SK-N-SH treated with all-trans-retinoic acid at 6 μM for 48 hours (cell line): ENCODE results near the gene APOBEC3H.

Experiments used
- ARNTL ChIP-seq: fragments of 450-650 bp; formaldehyde crosslinking; IDR thresholded peaks from 2 replicates; pipeline ENCODE4 v1.5.0; 2020; ENCODE audit warnings: low read depth, mild to moderate bottlenecking, moderate library complexity, borderline replicate concordance
- PATZ1 ChIP-seq: fragments of 250-450 bp; sonication (Bioruptor Pico); IDR thresholded peaks from 2 replicates; pipeline ENCODE4 v1.8.0; 2020; ENCODE audit warnings: mild to moderate bottlenecking, moderate library complexity, borderline replicate concordance
- SNAI2 ChIP-seq: fragments of 250-450 bp; sonication (Bioruptor Pico); IDR thresholded peaks from 2 replicates; pipeline ENCODE4 v1.5.0; 2020; ENCODE audit warnings: mild to moderate bottlenecking, moderate library complexity
- TF ChIP-seq, protein P1 (sequence below): fragments of 250-450 bp; sonication (Bioruptor Pico); IDR thresholded peaks from 2 replicates; pipeline ENCODE4 v1.5.0; 2020; ENCODE audit warnings: mild to moderate bottlenecking, moderate library complexity

- TF ChIP-seq ARNTL (CRISPR knock-in tag) (no peak), SNAI2 (CRISPR knock-in tag) (no peak), PATZ1 (CRISPR knock-in tag) (no peak)
- TF ChIP-seq, protein P1, sequence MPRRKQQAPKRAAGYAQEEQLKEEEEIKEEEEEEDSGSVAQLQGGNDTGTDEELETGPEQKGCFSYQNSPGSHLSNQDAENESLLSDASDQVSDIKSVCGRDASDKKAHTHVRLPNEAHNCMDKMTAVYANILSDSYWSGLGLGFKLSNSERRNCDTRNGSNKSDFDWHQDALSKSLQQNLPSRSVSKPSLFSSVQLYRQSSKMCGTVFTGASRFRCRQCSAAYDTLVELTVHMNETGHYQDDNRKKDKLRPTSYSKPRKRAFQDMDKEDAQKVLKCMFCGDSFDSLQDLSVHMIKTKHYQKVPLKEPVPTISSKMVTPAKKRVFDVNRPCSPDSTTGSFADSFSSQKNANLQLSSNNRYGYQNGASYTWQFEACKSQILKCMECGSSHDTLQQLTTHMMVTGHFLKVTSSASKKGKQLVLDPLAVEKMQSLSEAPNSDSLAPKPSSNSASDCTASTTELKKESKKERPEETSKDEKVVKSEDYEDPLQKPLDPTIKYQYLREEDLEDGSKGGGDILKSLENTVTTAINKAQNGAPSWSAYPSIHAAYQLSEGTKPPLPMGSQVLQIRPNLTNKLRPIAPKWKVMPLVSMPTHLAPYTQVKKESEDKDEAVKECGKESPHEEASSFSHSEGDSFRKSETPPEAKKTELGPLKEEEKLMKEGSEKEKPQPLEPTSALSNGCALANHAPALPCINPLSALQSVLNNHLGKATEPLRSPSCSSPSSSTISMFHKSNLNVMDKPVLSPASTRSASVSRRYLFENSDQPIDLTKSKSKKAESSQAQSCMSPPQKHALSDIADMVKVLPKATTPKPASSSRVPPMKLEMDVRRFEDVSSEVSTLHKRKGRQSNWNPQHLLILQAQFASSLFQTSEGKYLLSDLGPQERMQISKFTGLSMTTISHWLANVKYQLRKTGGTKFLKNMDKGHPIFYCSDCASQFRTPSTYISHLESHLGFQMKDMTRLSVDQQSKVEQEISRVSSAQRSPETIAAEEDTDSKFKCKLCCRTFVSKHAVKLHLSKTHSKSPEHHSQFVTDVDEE (CRISPR knock-in tag) = no peak
These were observed 17.1 kb downstream of the APOBEC3H start for GRCh38 chr22:39114112-39114511.
